A673 (cell line): ENCODE results near the gene EIF3A. TPM values are rescaled to one million over a fixed set of nuclear protein-coding genes. Genes with fewer than 3 reads are reported as not detected.

Experiments
- BruUV-seq: library from RNA; stranded (reverse); fragments of 400-500 nt; replicated peaks from 2 replicates; lab custom pipeline; 2021; lab: Mats Ljungman, UMichigan
- CTCF ChIA-PET: fragments of 300-600 bp; sonication (Branson Sonifier 250); formaldehyde crosslinking; loops from one replicate; lab custom pipeline; 2022; ENCODE audit warnings: antibody characterized with exemption; lab: Charles Lee
- POLR2A ChIA-PET: fragments of 300-600 bp; sonication (Branson Sonifier 250); formaldehyde crosslinking; loops from one replicate; lab custom pipeline; 2022; ENCODE audit warnings: antibody characterized with exemption; ENCODE audit not compliant: low non-redundant PET; lab: Charles Lee
- DNase-seq: peaks from one replicate; pipeline ENCODE4 v3.0.0-alpha.2; 2015; ENCODE audit warnings: low spot score
- H3K27ac ChIP-seq: fragments of 200-600 bp; sonication (generic); 2 replicates; pipeline ENCODE4 v1.5.1; 2016; ENCODE audit warnings: mixed run types, low read depth, mild to moderate bottlenecking, mixed read lengths, antibody characterized with exemption, low read length; ENCODE audit not compliant: poor library complexity, severe bottlenecking
- H3K27me3 ChIP-seq: fragments of 200-600 bp; sonication (generic); replicated peaks from 2 replicates; pipeline ENCODE4 v1.6.1; 2017; ENCODE audit warnings: mixed run types, low read depth, mild to moderate bottlenecking, mixed read lengths, antibody characterized with exemption, low read length; ENCODE audit not compliant: insufficient read depth, poor library complexity
- H3K36me3 ChIP-seq: fragments of 200-600 bp; sonication (generic); 2 replicates; pipeline ENCODE4 v1.6.1; 2016; ENCODE audit warnings: mixed run types, mild to moderate bottlenecking, mixed read lengths, antibody characterized with exemption, low read length; ENCODE audit not compliant: insufficient read depth, poor library complexity, severe bottlenecking
- H3K4me1 ChIP-seq: fragments of 200-600 bp; sonication (generic); 2 replicates; pipeline ENCODE4 v1.6.1; 2017; ENCODE audit warnings: mixed run types, mild to moderate bottlenecking, mixed read lengths, antibody characterized with exemption, low read length; ENCODE audit not compliant: insufficient read depth, poor library complexity, severe bottlenecking
- H3K4me3 ChIP-seq: fragments of 200-600 bp; sonication (generic); 2 replicates; pipeline ENCODE4 v1.5.1; 2016; ENCODE audit warnings: low read depth, mixed run types, mild to moderate bottlenecking, mixed read lengths, low read length; ENCODE audit not compliant: poor library complexity, severe bottlenecking
- H3K9me3 ChIP-seq: fragments of 200-600 bp; sonication (generic); 2 replicates; pipeline ENCODE4 v1.6.1; 2016; ENCODE audit warnings: mixed run types, low read depth, mild to moderate bottlenecking, mixed read lengths, antibody characterized with exemption, low read length; ENCODE audit not compliant: poor library complexity, severe bottlenecking
- EZH2 ChIP-seq: fragments of 200-600 bp; sonication (generic); IDR thresholded peaks from 2 replicates; pipeline ENCODE4 v1.6.1; 2017; ENCODE audit warnings: borderline replicate concordance, low read depth, mild to moderate bottlenecking, mixed read lengths, antibody characterized with exemption, low read length; ENCODE audit not compliant: poor library complexity, severe bottlenecking
- intact Hi-C: fragments of 100-400 bp; cut with micrococcal nuclease; formaldehyde crosslinking; loops from one replicate; pipeline ENCODE4 v1.10.0; 2022; ENCODE audit not compliant: unreplicated experiment
- total RNA-seq: library from RNA; stranded (reverse); gene quantifications from 2 replicates; pipeline ENCODE4 v1.2.3, GENCODE V29; 2021
- TF ChIP-seq, protein P1 (sequence below): fragments of 300-800, 200-600 bp; sonication (generic); conservative IDR thresholded peaks from 2 replicates; pipeline ENCODE4 v1.5.1; 2017; ENCODE audit warnings: low read depth, mild to moderate bottlenecking, antibody characterized with exemption, low read length, moderate library complexity, mixed read lengths

EIF3A gene
- total RNA-seq, 1 experiment from 2014 or later = 181 TPM

DNA sequence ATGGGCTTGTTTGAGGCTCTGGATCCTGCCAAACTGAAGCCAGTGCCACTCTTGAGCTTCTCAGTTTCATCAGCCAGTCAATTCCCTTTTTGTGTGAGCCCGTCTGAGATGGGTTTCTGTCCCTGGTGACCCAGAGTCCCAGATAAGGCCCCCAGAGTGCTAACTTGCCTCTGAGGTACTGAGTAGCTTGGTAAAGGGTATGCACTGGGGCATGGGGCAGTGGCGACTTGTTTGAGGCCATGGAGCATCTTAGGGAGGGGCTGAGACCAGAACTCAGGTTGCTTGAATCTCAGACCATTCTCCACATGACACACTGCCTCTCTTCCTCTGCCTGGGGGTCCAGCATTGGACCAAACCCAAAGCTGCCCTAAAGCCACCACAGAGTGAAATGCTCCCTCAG is 86.3 kb downstream of the EIF3A start:
- Histone ChIP-seq H3K36me3 (no peaks in the 10 kb centered on the region), H3K4me1 (no peaks in the 10 kb centered on the region), H3K4me3 (no peak overlapping the region), H3K27ac (no peak overlapping the region), H3K9me3 (no peaks in the 10 kb centered on the region), H3K27me3 (peaks cover 27% of the 10 kb centered on the region)
- intact Hi-C loops = no loop called here
- DNase-seq = no peak
- POLR2A ChIA-PET = no interaction called here
- TF ChIP-seq EZH2 = no peak
- TF ChIP-seq, protein P1, sequence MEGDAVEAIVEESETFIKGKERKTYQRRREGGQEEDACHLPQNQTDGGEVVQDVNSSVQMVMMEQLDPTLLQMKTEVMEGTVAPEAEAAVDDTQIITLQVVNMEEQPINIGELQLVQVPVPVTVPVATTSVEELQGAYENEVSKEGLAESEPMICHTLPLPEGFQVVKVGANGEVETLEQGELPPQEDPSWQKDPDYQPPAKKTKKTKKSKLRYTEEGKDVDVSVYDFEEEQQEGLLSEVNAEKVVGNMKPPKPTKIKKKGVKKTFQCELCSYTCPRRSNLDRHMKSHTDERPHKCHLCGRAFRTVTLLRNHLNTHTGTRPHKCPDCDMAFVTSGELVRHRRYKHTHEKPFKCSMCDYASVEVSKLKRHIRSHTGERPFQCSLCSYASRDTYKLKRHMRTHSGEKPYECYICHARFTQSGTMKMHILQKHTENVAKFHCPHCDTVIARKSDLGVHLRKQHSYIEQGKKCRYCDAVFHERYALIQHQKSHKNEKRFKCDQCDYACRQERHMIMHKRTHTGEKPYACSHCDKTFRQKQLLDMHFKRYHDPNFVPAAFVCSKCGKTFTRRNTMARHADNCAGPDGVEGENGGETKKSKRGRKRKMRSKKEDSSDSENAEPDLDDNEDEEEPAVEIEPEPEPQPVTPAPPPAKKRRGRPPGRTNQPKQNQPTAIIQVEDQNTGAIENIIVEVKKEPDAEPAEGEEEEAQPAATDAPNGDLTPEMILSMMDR = no peak
- no TSS peak for BruUV-seq
- CTCF ChIA-PET = no interaction called here

DNA sequence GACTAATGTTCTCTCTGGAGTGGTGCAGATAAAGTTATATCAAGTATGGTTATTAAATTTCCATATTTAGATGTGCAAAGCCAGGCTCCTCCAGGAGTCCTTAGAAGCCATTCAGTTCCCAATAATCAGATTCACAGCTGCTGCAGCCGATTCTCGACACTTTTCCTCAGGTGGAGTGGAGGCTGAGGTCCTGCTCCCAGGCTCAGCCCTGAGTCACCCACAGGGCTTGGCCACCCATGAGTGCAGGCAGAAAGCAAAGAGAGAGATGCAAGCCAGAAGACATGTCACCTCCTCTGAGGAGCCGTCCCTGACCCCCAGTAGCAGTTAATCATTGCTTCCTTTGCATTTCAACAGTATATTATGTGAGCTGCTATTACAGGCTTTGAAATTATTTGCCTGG is 87.4 kb downstream of the EIF3A start:
- BruUV-seq = no TSS peak
- POLR2A ChIA-PET = no interaction called here
- Histone ChIP-seq H3K4me3 (no peak overlapping the region), H3K27ac (no peak overlapping the region), H3K27me3 (peaks cover 23% of the 10 kb centered on the region), H3K4me1 (no peaks in the 10 kb centered on the region), H3K36me3 (no peaks in the 10 kb centered on the region), H3K9me3 (no peaks in the 10 kb centered on the region)
- intact Hi-C loops = no loop called here
- TF ChIP-seq EZH2 = no peak
- TF ChIP-seq, protein P1 = no peak
- CTCF ChIA-PET = interaction anchor here (0.5 kb wide), 1 partner anchor 274 kb away, joined by 3 read pairs; no protein-coding TSS in a partner anchor
- DNase-seq = no peak

DNA sequence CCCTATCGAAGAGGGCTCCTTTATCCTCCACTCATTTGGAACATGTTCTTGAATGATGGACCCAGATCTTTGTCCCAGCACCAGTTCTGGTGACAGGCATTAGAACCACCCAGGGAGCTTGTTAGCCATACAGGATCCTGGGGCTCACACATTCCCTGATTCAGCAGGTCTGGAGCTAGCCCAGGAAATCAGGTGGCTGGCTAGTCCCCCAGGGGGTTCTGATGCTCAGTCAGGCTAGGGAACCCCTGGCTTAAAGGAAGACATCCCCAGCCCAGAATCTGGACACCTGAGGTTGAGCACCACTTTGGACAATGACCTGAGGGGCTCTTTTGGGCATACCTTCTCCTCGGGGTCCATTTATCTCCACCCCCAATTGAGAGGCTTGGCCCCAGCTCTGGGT is 88.1 kb downstream of the EIF3A start:
- no peak for TF ChIP-seq EZH2
- TF ChIP-seq, protein P1 = no peak
- POLR2A ChIA-PET = interaction anchor here (0.6 kb wide), 1 partner anchor 9 kb away, joined by 3 read pairs; no protein-coding TSS in a partner anchor
- no peaks in the 10 kb centered on the region for H3K36me3 ChIP-seq
- peaks cover 16% of the 10 kb centered on the region for H3K27me3 ChIP-seq
- intact Hi-C loops = no loop called here
- DNase-seq = no peak
- no peaks in the 10 kb centered on the region for H3K9me3 ChIP-seq
- BruUV-seq = no TSS peak
- CTCF ChIA-PET = no interaction called here
- H3K27ac ChIP-seq = no peak overlapping the region
- H3K4me1 ChIP-seq = no peaks in the 10 kb centered on the region
- H3K4me3 ChIP-seq = no peak overlapping the region
